ENCODE data around the gene ATXN8OS. TPM values are rescaled to one million over a fixed set of nuclear protein-coding genes. Genes with fewer than 3 reads are reported as not detected.

Gene ATXN8OS
- polyA plus RNA-seq, 1 donor from 2014 or later: not detected

DNA sequence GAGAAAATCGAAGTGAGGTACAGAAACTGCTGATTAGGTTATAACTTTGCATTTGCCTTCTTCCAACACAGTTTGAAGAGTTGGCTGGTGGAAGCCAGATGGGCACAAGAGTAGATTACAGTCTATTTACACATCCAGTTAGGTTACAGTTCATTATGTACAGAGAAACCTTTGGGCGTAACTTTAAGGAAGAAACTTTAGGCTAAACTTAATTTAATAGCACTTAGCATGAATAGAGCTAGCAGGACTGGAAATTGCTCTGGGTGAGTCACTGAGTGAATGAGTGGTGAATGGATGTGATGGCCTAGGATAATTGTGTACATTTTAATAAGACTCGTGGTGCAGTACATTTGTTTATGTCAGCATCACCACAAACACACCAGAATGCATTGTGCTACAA is 63.5 kb downstream of the ATXN8OS start:
- Mint-ChIP-seq H3K27ac (no peak overlapping the region), H3K9me3 (peaks cover 5 to 22% (median 11%) of the 10 kb centered on the region in 3 donors), H3K4me3 (no peak overlapping the region), H3K36me3 (no peaks in the 10 kb centered on the region), H3K4me1 (no peaks in the 10 kb centered on the region), H3K27me3 (no peaks in the 10 kb centered on the region)

- H3K36me3 Mint-ChIP-seq: no peaks in the 10 kb centered on the region
- H3K4me1 Mint-ChIP-seq: no peaks in the 10 kb centered on the region
- H3K27me3 Mint-ChIP-seq: no peaks in the 10 kb centered on the region
- H3K9me3 Mint-ChIP-seq: peaks cover 5 to 22% (median 14%) of the 10 kb centered on the region in 3 donors
- H3K27ac Mint-ChIP-seq: no peak overlapping the region
- no peak overlapping the region for H3K4me3 Mint-ChIP-seq
These were observed 65.4 kb downstream of the ATXN8OS start for GRCh38 chr13:70172946-70173597.

GRCh38 chr13:70173598-70173959 is 66.0 kb downstream of the ATXN8OS start:
- H3K4me1 Mint-ChIP-seq: no peaks in the 10 kb centered on the region

DNA sequence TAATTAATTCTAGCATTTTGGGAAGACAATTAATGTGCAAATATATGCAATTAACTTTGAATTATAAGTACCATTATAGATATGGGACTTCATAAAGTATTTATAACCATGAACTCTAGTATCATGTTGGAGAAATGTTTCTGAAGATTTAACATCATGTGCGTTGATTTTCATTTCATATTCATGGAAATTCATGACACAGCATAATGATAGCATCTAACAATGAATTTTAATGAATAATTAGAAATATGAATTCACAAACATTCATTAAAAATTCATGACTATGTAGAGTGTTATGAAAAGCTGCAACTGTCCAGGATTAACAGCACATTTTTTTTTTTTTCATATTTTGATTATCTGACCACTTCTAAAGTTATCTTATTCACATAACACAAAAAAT is 70.7 kb downstream of the ATXN8OS start:
- H3K4me1 Mint-ChIP-seq: no peaks in the 10 kb centered on the region
- H3K36me3 Mint-ChIP-seq: no peaks in the 10 kb centered on the region
- H3K27me3 Mint-ChIP-seq: no peaks in the 10 kb centered on the region
- H3K4me3 Mint-ChIP-seq: no peak overlapping the region
- H3K9me3 Mint-ChIP-seq: peaks cover 0 to 8% (median 7%) of the 10 kb centered on the region in 3 donors
- H3K27ac Mint-ChIP-seq: no peak overlapping the region

More at GRCh38 chr13:70173598-70173959, 66.0 kb downstream of the ATXN8OS start:
- Mint-ChIP-seq H3K36me3 (no peaks in the 10 kb centered on the region), H3K27me3 (no peaks in the 10 kb centered on the region), H3K27ac (no peak overlapping the region), H3K9me3 (peaks cover 5 to 18% (median 14%) of the 10 kb centered on the region in 3 donors), H3K4me3 (no peak overlapping the region)

Other genes with a start within 250 kb of the ATXN8OS start
- gene KLHL1, start 626 bp downstream of the ATXN8OS start, polyA plus RNA-seq: not detected